Pons (tissue), 1 donor: Measurements from ENCODE around the gene CAMK4.

Experiments used
- DNase-seq: peaks from one replicate; pipeline ENCODE4 v3.0.0-alpha.2; 2016; ENCODE audit warnings: low spot score

The CAMK4 gene

DNA sequence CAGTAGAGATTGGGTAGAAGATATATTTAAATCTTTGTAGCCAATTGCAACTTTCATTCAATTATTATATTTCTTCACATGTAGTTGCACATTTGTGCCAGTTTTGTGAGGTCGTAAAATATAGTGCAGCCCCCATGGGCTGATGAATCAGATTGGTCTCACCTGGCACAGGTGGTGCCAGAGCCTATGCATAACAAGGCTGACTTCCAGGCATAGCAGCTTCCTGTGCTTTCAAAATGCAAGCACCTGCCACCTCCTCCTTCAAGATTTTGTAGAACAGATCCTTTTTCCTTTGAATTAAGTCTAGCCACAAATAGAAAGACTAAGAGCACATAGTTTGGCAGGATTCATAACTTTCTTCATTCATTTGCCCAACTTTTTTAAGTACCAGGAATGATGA, 201.0 kb downstream of the CAMK4 start:
- no peak for DNase-seq

DNA sequence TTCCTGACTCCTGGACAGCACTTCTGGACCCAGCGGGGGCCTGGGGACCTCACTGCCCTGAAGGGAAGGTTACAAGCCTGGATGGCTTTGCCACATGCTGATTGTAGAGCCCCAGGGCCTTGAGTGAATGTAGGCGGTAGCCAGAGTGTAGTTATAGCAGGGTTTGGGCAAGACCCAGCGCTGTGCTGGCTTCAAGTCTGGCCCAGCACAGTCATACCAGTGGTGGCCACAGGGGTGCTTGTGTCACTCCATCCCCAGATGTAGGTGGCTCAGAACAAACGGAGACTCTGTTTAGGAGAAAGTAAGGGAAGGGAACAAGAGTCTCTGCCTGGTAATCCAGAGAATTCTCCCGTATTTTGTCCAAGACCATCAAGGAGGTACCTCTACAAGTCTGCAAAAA, 203.6 kb downstream of the CAMK4 start:
- no peak for DNase-seq

- DNase-seq: no peak
Measured at GRCh38 chr5:111432883-111433536, 208.8 kb downstream of the CAMK4 start.

- DNase-seq: no peak
Measured at GRCh38 chr5:111434800-111435199, 210.6 kb downstream of the CAMK4 start.

DNA sequence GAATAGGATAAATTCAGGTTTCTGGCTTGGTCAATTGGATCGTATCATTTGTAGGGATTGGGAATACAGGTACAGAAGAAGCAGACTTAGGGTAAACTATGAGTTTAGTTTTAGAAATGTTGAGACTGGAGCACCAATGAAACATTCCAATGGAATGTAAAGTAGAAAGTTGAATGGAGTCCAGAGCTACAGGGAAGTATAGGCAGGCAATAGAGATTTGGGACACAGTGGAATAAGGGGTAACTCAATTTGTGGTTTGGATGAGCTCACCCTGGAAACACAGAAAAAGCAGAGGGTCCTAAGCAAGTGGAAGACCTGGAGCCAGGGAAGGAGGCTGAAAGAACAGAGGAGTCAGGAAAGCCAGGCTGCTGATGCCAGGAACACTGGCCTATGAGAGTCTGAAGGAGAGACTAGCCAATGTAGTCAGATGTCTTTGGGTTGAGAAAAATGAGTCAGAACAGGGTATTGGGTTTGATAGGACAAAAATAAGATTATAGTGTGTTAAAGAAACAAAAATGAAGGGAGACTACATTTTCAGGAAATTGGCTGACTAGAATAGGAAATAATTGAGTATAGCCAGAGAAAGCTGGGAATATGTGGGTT, 215.4 kb downstream of the CAMK4 start:
- no peak for DNase-seq

DNA sequence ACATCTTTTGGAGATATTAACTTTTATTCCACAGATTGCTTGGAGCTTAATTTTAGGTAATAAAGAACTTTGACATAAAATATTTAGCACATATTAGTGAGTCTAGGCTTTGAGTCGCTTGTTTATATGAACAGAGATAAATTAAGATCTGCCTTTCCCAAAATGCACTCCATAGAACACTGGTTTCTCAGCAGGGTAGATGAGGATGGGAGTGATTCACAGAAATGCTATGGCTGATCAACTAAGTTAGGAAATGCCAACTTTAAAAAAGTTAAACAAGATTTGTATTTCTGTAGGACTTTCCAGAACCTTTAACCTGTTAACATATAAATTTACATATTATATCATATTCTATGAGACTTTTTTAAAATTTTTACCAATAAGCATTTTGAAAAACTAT, 222.9 kb downstream of the CAMK4 start:
- no peak for DNase-seq

- DNase-seq: no peak
Measured at GRCh38 chr5:111447822-111448221, 223.6 kb downstream of the CAMK4 start.

DNA sequence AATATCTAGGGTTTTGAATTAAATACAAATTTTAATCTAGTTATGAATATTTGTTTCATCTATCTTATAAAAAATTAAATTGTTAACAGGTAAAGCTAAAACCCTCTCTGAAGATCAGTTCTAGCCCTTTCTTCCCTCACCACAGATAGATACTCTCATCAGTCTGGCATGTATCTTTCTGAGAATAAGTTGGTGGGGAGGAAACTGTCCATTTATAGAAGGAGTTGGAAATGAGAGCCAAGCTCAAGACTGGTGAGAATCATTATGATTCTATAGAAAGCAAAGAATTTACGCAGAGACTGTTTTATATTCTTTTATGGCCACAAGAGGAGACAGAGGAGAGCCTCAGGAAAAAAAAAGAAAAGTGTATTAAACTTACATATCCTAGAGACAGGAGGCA, 229.1 kb downstream of the CAMK4 start:
- no peak for DNase-seq

DNA sequence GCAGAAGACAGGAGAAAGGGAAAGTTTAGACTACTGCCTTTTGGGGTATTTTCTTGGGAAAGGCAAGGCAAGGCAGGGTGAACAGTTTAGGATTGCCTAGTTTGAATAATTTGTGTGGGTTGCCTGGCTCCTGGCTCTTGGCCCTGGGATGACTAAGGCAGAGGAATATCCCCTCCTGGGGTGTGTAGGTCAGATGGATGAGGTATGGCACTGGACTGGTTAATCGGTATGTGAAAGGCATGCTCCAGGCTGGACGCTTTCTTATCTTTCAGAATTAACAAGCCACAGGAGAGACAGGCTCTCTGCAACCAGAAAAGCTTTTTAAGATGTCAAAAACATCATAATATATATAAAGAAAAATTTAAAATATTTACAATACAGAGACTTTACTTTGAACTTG, 229.6 kb downstream of the CAMK4 start:
- no peak for DNase-seq

- no peak for DNase-seq
Measured at GRCh38 chr5:111454198-111454622, 230.0 kb downstream of the CAMK4 start.

DNA sequence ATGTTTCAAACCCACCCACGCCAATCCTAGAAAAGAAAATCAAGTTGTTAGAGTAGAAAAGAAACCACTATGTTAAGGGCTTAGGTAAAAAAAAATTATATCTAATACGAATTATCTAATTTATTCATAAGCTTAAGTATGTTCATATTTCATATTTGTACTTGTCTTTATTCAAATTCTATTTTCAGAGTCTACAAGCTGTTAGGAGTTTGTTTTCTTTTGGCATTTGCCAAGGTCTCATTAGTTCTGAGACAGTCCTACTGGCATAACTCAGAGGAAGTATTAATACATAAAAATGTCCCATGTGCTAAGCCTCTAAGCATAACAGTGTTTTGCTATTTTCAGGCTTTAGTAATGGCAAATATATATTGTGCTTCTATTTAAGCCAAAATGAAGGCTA, 230.6 kb downstream of the CAMK4 start:
- DNase-seq: no peak

- peak; percentile 47 for DNase-seq
Measured at GRCh38 chr5:111461255-111461671, 237.1 kb downstream of the CAMK4 start.

DNA sequence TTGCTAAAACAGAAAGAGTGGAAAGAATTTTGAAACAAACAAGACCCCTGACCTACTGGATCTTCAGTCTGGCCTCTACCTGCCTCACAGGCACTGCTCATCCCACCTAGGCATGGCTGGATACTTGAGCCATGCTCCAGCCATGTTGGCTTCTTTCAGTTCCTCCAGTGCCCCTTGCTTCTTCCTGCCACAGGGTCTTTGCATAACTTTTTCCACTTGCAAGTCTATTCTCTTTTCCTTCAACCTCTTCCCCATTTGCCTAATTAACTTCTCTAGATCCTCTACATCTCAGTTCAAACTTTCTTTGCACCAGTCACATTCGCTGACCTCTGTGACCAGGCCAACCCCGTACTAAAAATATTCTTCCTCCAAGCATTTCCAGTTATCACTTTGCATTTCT, 237.8 kb downstream of the CAMK4 start:
- no peak for DNase-seq

DNA sequence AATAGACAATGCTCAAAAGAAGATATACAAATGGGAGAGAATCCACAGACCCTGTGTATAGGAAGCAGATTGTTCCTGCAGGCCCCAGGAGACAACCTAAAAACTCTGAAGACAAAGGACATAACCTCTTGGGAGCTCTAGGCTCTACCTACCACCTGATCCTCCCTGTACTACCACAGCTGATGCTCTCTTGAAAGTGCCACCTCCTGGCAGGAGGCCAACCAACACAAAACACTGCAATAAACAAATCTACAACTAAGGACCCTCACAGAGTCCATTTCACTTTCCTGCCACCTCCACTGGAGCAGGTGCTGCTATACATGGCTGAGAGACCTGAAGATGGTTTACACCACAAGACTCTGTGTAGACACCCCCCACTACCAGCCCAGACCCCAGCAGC, 239.1 kb downstream of the CAMK4 start:
- no peak for DNase-seq

DNA sequence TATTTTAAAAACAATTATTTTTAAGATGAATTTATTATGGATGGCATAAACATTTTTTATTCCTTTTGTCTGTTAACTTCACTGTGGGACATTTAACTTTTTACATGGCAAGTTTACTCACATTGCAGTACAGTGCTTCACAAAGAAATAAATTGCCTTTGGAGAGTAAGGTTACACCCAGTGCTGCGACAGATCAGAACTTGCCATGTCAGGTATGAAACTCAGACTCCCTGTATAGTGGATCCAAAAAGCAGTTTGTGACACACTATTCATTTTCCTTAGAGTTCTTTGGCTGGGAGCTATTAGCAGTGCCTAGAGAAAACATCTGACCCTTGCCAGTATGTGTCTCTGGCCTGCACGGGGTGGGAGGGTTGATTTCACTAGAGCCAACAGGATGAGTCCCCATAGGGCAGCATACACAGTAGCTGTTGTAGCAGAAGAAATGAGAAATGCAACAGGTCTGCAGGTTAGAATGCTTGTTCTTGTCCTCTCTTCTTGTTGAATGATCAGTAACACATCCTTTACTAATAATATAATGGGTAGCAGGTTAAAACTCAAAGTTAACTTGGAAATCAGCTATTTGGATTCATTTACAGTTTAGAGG, 245.2 kb downstream of the CAMK4 start:
- DNase-seq: no peak

GRCh38 chr5:111469903-111470302, 245.7 kb downstream of the CAMK4 start:
- DNase-seq: peak; percentile 31

DNA sequence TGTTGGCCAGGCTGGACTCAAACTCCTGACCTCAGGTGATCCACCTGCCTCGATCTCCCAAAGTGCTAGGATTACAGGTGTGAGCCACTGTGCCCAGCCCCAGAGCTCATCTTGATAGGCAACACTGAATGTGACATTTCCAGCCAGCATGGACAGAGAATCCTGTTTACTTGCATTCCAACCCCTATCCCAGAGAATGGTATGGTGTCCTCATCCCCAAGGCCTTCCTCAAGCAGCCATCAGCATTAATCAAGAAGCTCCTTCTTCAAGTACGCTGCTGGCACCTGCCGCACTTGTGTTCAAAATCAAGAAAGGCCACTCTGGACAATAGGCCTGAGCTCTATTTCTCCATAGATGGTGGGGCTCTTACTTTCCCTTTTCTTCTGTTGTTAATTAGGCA, 247.9 kb downstream of the CAMK4 start:
- DNase-seq: no peak

GRCh38 chr5:111472579-111472978, 248.4 kb downstream of the CAMK4 start:
- peak; percentile 58 for DNase-seq

DNA sequence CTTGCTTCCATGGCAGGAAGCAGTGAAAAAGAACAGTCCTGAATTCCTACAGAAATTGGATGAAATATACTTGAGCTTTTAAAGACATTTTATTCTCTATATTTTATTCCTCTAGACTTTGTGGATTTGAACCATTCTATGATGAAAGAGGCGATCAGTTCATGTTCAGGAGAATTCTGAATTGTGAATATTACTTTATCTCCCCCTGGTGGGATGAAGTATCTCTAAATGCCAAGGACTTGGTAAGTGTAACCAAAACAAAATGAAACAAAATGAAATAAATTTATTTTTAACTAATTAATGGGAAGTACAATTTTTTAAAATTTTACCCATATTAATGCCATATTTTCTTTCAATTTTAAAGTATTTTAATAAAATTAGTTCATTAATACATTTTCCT, 254.1 kb downstream of the CAMK4 start:
- DNase-seq: no peak

DNA sequence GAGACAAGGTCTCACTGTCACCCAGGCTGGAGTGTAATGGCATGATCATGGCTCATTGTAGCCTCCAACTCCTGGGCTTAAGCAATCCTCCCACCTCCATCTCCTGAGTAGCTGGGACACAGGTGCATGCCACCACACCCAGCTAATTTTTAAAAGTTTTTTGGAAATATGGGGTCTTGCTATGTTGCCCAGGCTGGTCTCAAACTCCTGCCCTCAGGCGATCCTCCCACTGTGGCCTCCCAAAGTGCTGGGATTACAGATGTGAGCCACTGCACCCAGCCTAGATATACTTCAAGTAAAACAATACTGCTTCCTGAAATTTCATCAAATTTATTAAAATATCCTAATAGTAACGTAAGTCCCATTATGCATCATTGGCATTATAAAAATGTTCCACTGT, 254.7 kb downstream of the CAMK4 start:
- no peak for DNase-seq

GRCh38 chr5:111480346-111480745, 256.2 kb downstream of the CAMK4 start:
- no peak for DNase-seq

GRCh38 chr5:111486055-111486454, 261.9 kb downstream of the CAMK4 start:
- DNase-seq: no peak

GRCh38 chr5:111486926-111487325, 262.7 kb downstream of the CAMK4 start:
- no peak for DNase-seq

DNA sequence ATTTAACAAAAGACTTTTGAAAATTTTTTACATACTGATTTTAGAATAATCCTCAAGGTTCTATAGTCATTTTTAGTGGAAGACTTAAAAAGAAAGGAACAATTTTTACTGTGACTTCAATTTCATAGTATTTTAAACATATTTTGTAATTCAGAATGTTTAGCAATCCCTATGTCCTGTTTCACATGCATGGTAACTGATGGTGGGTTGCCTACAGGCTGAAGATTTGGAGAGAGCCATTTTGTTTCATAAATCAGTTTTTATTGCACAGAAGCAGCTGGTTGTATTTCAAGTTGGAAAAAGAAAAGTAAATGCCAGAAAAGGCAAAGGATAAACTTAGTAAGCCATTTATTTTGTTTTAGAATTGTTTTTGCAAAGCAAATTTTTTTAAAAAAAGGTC, 264.2 kb downstream of the CAMK4 start:
- no peak for DNase-seq
